IMR-90 (cell line): Measurements from ENCODE around the gene ATRAID. TPM values are rescaled to one million over a fixed set of nuclear protein-coding genes. Genes with fewer than 3 reads are reported as not detected.

Source experiments
- ATAC-seq: fragments of 200-7000 bp; cut with Tn5 transposase; 2 replicates; pipeline ENCODE4 v1.9.1; 2020; ENCODE audit warnings: low read depth, mild to moderate bottlenecking, moderate library complexity
- BruUV-seq: library from RNA; stranded (reverse); fragments of 400-500 nt; replicated peaks from 2 replicates; lab custom pipeline; 2021; lab: Mats Ljungman, UMichigan
- CTCF ChIA-PET: fragments of 300-600 bp; formaldehyde crosslinking; extraction: SDS; loops from one replicate; lab custom pipeline; 2021; ENCODE audit warnings: antibody characterized with exemption; lab: Yijun Ruan, JAX
- POLR2A ChIA-PET: fragments of 300-600 bp; sonication (Branson Sonifier 250); formaldehyde crosslinking; loops from one replicate; lab custom pipeline; 2022; ENCODE audit warnings: antibody characterized with exemption; ENCODE audit not compliant: unreplicated experiment; lab: Charles Lee
- DNase-seq: peaks from one replicate; pipeline ENCODE4 v3.0.0; 2013
- H2AFZ ChIP-seq: replicated peaks from 2 replicates; pipeline ENCODE3; 2013; ENCODE audit warnings: low read length, mild to moderate bottlenecking; ENCODE audit not compliant: poor library complexity
- H2AK5ac ChIP-seq: 2 replicates; pipeline ENCODE4 v1.6.1; 2013; ENCODE audit warnings: low read depth, low read length, inconsistent platforms
- H2AK9ac ChIP-seq: replicated peaks from 2 replicates; pipeline ENCODE3; 2013; ENCODE audit warnings: mild to moderate bottlenecking, low read depth, low read length, moderate library complexity; ENCODE audit not compliant: poor library complexity
- H2BK120ac ChIP-seq: 2 replicates; pipeline ENCODE4 v1.6.1; 2013; ENCODE audit warnings: low read depth, low read length, inconsistent platforms
- H2BK15ac ChIP-seq: 3 replicates; pipeline ENCODE4 v1.6.1; 2013; ENCODE audit warnings: low read depth, low read length, inconsistent platforms
- H2BK20ac ChIP-seq: 2 replicates; pipeline ENCODE4 v1.6.1; 2013; ENCODE audit warnings: low read depth, mild to moderate bottlenecking, inconsistent platforms, low read length, moderate library complexity
- H2BK5ac ChIP-seq: 2 replicates; pipeline ENCODE4 v1.6.1; 2013; ENCODE audit warnings: mild to moderate bottlenecking, low read depth, low read length, inconsistent platforms; ENCODE audit not compliant: poor library complexity, severe bottlenecking
- H3K14ac ChIP-seq: replicated peaks from 2 replicates; pipeline ENCODE4 v1.6.1; 2013; ENCODE audit warnings: low read depth, low read length, inconsistent platforms
- H3K18ac ChIP-seq: 2 replicates; pipeline ENCODE4 v1.6.1; 2013; ENCODE audit warnings: low read depth, low read length, control low read depth
- H3K23ac ChIP-seq: 2 replicates; pipeline ENCODE4 v1.6.1; 2013; ENCODE audit warnings: low read depth, low read length, inconsistent platforms
- H3K27ac ChIP-seq: 2 replicates; pipeline ENCODE4 v1.5.1; 2013; ENCODE audit warnings: mild to moderate bottlenecking, control low read depth, low read length; ENCODE audit not compliant: insufficient read depth
- H3K27me3 ChIP-seq: 2 replicates; pipeline ENCODE4 v1.6.1; 2013; ENCODE audit warnings: low read length; ENCODE audit not compliant: control insufficient read depth, insufficient read depth
- H3K36me3 ChIP-seq: 2 replicates; pipeline ENCODE4 v1.6.1; 2013; ENCODE audit warnings: low read length, mixed read lengths; ENCODE audit not compliant: control insufficient read depth, insufficient read depth
- H3K4ac ChIP-seq: 2 replicates; pipeline ENCODE4 v1.6.1; 2013; ENCODE audit warnings: low read depth, low read length, inconsistent platforms
- H3K4me1 ChIP-seq: 2 replicates; pipeline ENCODE4 v1.6.1; 2013; ENCODE audit warnings: low read length, mixed read lengths; ENCODE audit not compliant: control insufficient read depth, insufficient read depth
- H3K4me2 ChIP-seq: 2 replicates; pipeline ENCODE4 v1.6.1; 2013; ENCODE audit warnings: low read depth, mild to moderate bottlenecking, control low read depth, low read length, moderate library complexity
- H3K4me3 ChIP-seq: 2 replicates; pipeline ENCODE4 v1.5.1; 2013; ENCODE audit warnings: low read depth, mild to moderate bottlenecking, control low read depth, low read length, moderate library complexity; ENCODE audit not compliant: insufficient read depth
- H3K56ac ChIP-seq: 2 replicates; pipeline ENCODE4 v1.6.1; 2013; ENCODE audit warnings: low read length, inconsistent platforms; ENCODE audit not compliant: insufficient read depth; ENCODE audit errors: extremely low read depth
- H3K79me1 ChIP-seq, 2 experiments: 2 replicates each; pipeline ENCODE4 v1.6.1; 2013; ENCODE audit warnings: low read length in 2 of 2, inconsistent platforms in 1 of 2, low read depth in 1 of 2
- H3K9ac ChIP-seq: 2 replicates; pipeline ENCODE4 v1.6.1; 2013; ENCODE audit warnings: low read depth, low read length, control low read depth
- H3K9me1 ChIP-seq: 2 replicates; pipeline ENCODE4 v1.6.1; 2013; ENCODE audit warnings: low read length, inconsistent platforms; ENCODE audit not compliant: insufficient read depth
- H3K9me3 ChIP-seq: 2 replicates; pipeline ENCODE4 v1.6.1; 2013; ENCODE audit warnings: low read length; ENCODE audit not compliant: control insufficient read depth, insufficient read depth
- H4K20me1 ChIP-seq: 2 replicates; pipeline ENCODE4 v1.6.1; 2013; ENCODE audit warnings: low read length, inconsistent platforms; ENCODE audit not compliant: insufficient read depth
- H4K5ac ChIP-seq: 2 replicates; pipeline ENCODE4 v1.6.1; 2013; ENCODE audit warnings: mild to moderate bottlenecking, low read depth, low read length, control low read depth
- H4K8ac ChIP-seq, 2 experiments: 2 replicates each; pipeline ENCODE4 v1.6.1; 2013; ENCODE audit warnings: low read depth in 2 of 2, low read length in 2 of 2, control low read depth in 1 of 2, inconsistent platforms in 1 of 2
- H4K91ac ChIP-seq: 2 replicates; pipeline ENCODE4 v1.6.1; 2013; ENCODE audit warnings: low read depth, low read length, inconsistent platforms; ENCODE audit not compliant: insufficient read depth
- FOS ChIP-seq: fragments of 150-350 bp; IDR thresholded peaks from 2 replicates; pipeline ENCODE4 v1.6.1; 2016; ENCODE audit warnings: low read depth, low read length
- MAFK ChIP-seq: IDR thresholded peaks from 2 replicates; pipeline ENCODE4 v1.6.1; 2012; ENCODE audit warnings: low read depth, low read length, improper control_type of control experiment
- MAZ ChIP-seq: IDR thresholded peaks from 2 replicates; pipeline ENCODE4 v1.6.1; 2012; ENCODE audit warnings: low read depth, mild to moderate bottlenecking, low read length, improper control_type of control experiment, moderate library complexity, borderline replicate concordance
- NFE2L2 ChIP-seq: fragments of 150-350 bp; IDR thresholded peaks from 2 replicates; pipeline ENCODE4 v1.6.1; 2016; ENCODE audit warnings: low read depth, mild to moderate bottlenecking, low read length
- SMC3 ChIP-seq: fragments of 150-350 bp; IDR thresholded peaks from 2 replicates; pipeline ENCODE4 v1.6.1; 2016; ENCODE audit warnings: low read depth, mild to moderate bottlenecking, antibody characterized with exemption, low read length, moderate library complexity
- WGBS, 2 experiments: methylation state at CpG; one replicate each; pipeline versions ENCODE4 v1.1.5 to v1.1.7; 2013; ENCODE audit warnings: missing lambda C conversion rate in 2 of 2; ENCODE audit not compliant: insufficient read length in 1 of 2; ENCODE audit errors: extremely low coverage in 2 of 2; 5-methylcytosine and 5-hydroxymethylcytosine counted together
- dilution Hi-C: fragments of 300-500 bp; cut with HindIII; formaldehyde crosslinking; loops from one replicate; pipeline ENCODE4 v1.14.3; 2018; ENCODE audit warnings: low sequenced_read_pairs; ENCODE audit not compliant: unreplicated experiment
- in situ Hi-C: fragments of 300-500 bp; cut with MboI; formaldehyde crosslinking; loops from 3 replicates; pipeline ENCODE4 v1.14.3; 2019; ENCODE audit warnings: low sequenced_read_pairs, inconsistent platforms, mixed read lengths
- intact Hi-C: fragments of 100-400 bp; cut with micrococcal nuclease; formaldehyde crosslinking; loops from 2 replicates; pipeline ENCODE4 v1.10.0; 2022
- polyA plus RNA-seq, 3 experiments: library from polyadenylated mRNA; depleted of rRNA; stranded (reverse); fragments of >200 nt; gene quantifications; 2 replicates each; pipeline ENCODE4 v1.2.3, GENCODE V29; 2012; ENCODE audit warnings: low replicate concordance in 1 of 3
- total RNA-seq: library from RNA; depleted of rRNA; stranded (reverse); fragments of >200 nt; gene quantifications from 2 replicates; pipeline ENCODE4 v1.2.3, GENCODE V29; 2012

The ATRAID gene
- total and polyA plus RNA-seq, 2 of the 4 experiments (the other 2 are of a cell fraction): 138 to 173 TPM

GRCh38 chr2:27255660-27256059, 43.8 kb downstream of the ATRAID start:
- POLR2A ChIA-PET: no interaction called here
- Histone ChIP-seq H2BK120ac (no peak overlapping the region), H3K79me1 (no peaks in the 10 kb centered on the region), H3K36me3 (no peaks in the 10 kb centered on the region), H2BK20ac (no peak overlapping the region), H3K27me3 (peaks cover 40% of the 10 kb centered on the region), H3K56ac (no peak overlapping the region), H3K23ac (0 out of 2 replicates have a peak overlapping the region, but pooled peaks have one; percentile 4), H2AK5ac (no peak overlapping the region), H3K4me1 (peaks cover 6% of the 10 kb centered on the region), H3K14ac (no peak overlapping the region), H3K4ac (no peak overlapping the region), H2AK9ac (no peak overlapping the region), H3K9me3 (no peaks in the 10 kb centered on the region), H3K4me2 (no peak overlapping the region), H2AFZ (no peak overlapping the region), H4K8ac (no peak overlapping the region), H3K4me3 (no peak overlapping the region), H3K9me1 (peaks cover 9% of the 10 kb centered on the region; the same call in 1 of the 2 replicates), H2BK15ac (no peak overlapping the region), H3K27ac (no peak overlapping the region), H3K18ac (no peak overlapping the region), H4K20me1 (no peaks in the 10 kb centered on the region), H4K5ac (no peak overlapping the region), H2BK5ac (no peak overlapping the region), H4K91ac (no peak overlapping the region), H3K9ac (no peak overlapping the region)
- peak; percentile 54 for ATAC-seq
- BruUV-seq: no TSS peak
- 0% methylated on average over 1 of the region's 1 CpG; no CpG with 5 or more reads in 1 of the 2 experiments for WGBS, 2 experiments
- dilution Hi-C loops (no loop called here), in situ Hi-C loops (no loop called here), intact Hi-C loops (no loop called here)
- TF ChIP-seq MAZ (no peak), SMC3 (no peak), NFE2L2 (no peak), MAFK (0 out of 2 replicates have a peak, but pooled peaks have one; percentile 9), FOS (peak; percentile 63)
- peak; percentile 67 for DNase-seq
- CTCF ChIA-PET: interaction anchor here (0.7 to 1.6 kb wide), 3 partner anchors 9 to 47 kb away, joined by 3 to 6 read pairs (median 4); no protein-coding TSS in a partner anchor
